GM12878 (cell line): ENCODE results near the gene KIAA1328.

ENCODE experiments used
- PKNOX1 ChIP-seq: fragments of 450-650 bp; IDR thresholded peaks from 2 replicates; pipeline ENCODE4 v1.6.1; 2016; ENCODE audit warnings: mild to moderate bottlenecking
- POLR2A ChIP-seq: IDR thresholded peaks from 2 replicates; pipeline ENCODE4 v1.6.1; 2011; ENCODE audit warnings: low read depth, mild to moderate bottlenecking, low read length
- RAD21 ChIP-seq: IDR thresholded peaks from 2 replicates; pipeline ENCODE4 v1.6.1; 2011; ENCODE audit warnings: mild to moderate bottlenecking, low read depth, low read length, moderate library complexity; ENCODE audit not compliant: insufficient read depth

GRCh38 chr18:36960038-36960437 lies 131.1 kb downstream of the KIAA1328 start:
- TF ChIP-seq PKNOX1 (no peak), RAD21 (no peak), POLR2A (no peak)
